ENCODE data around the gene PTPRM.

GRCh38 chr18:8260827-8261226, 693.7 kb downstream of the PTPRM start:
- TF ChIP-seq CTCF (IDR thresholded peaks at IDR 0.05) (no peak), EZH2 (IDR thresholded peaks at IDR 0.05) (no peak), EZH2phosphoT487 (IDR thresholded peaks at IDR 0.05) (no peak)

All from neural progenitor cell (in vitro differentiated cells).